HepG2 (cell line): ENCODE results near the gene FUT1. TPM values are rescaled to one million over a fixed set of nuclear protein-coding genes. Genes with fewer than 3 reads are reported as not detected.

Experiments used
- DNMT1 ChIP-seq: sonication (generic); formaldehyde crosslinking; IDR thresholded peaks from 2 replicates; pipeline ENCODE4 v1.5.1; 2020; ENCODE audit warnings: mild to moderate bottlenecking, missing genetic modification reagents
- FOXA3 ChIP-seq: IDR thresholded peaks from 2 replicates; pipeline ENCODE4 v1.6.1; 2016; ENCODE audit warnings: missing genetic modification reagents, missing compliant biosample characterization
- NFATC3 ChIP-seq: sonication (generic); formaldehyde crosslinking; IDR thresholded peaks from 2 replicates; pipeline ENCODE4 v1.5.1; 2020; ENCODE audit warnings: mild to moderate bottlenecking, missing genetic modification reagents
- PRMT3 ChIP-seq: sonication (generic); formaldehyde crosslinking; IDR thresholded peaks from 2 replicates; pipeline ENCODE4 v1.8.1; 2022; ENCODE audit warnings: low read depth, mild to moderate bottlenecking, moderate library complexity, missing genetic modification reagents, borderline replicate concordance
- REL ChIP-seq: sonication (generic); formaldehyde crosslinking; conservative IDR thresholded peaks from 2 replicates; pipeline ENCODE4 v1.8.0; 2022; ENCODE audit warnings: mild to moderate bottlenecking, missing genetic modification reagents, moderate library complexity
- SALL1 ChIP-seq: sonication (generic); formaldehyde crosslinking; IDR thresholded peaks from 2 replicates; pipeline ENCODE4 v1.8.0; 2022; ENCODE audit warnings: mild to moderate bottlenecking, missing genetic modification reagents
- SIX1 ChIP-seq: sonication (generic); formaldehyde crosslinking; IDR thresholded peaks from 2 replicates; pipeline ENCODE4 v1.4.0; 2020; ENCODE audit warnings: missing genetic modification reagents, borderline replicate concordance
- SKI ChIP-seq: fragments of 450-650 bp; IDR thresholded peaks from one replicate; pipeline ENCODE4 v1.6.1; 2018; ENCODE audit warnings: mild to moderate bottlenecking; ENCODE audit not compliant: partially characterized antibody
- STAG1 ChIP-seq: sonication (generic); formaldehyde crosslinking; IDR thresholded peaks from 2 replicates; pipeline ENCODE4 v1.4.0; 2020; ENCODE audit warnings: missing genetic modification reagents
- TEAD3 ChIP-seq: optimal IDR thresholded peaks from 2 replicates; pipeline ENCODE3; 2016; ENCODE audit warnings: borderline replicate concordance
- YEATS2 ChIP-seq: sonication (generic); formaldehyde crosslinking; IDR thresholded peaks from 2 replicates; pipeline ENCODE4 v1.4.0; 2020; ENCODE audit warnings: missing genetic modification reagents, borderline replicate concordance
- ZKSCAN1 ChIP-seq: fragments of 150-350 bp; IDR thresholded peaks from 2 replicates; pipeline ENCODE4 v1.6.1; 2014; ENCODE audit warnings: low read length
- ZNF431 ChIP-seq: sonication (generic); formaldehyde crosslinking; IDR thresholded peaks from 2 replicates; pipeline ENCODE4 v1.9.0; 2022; ENCODE audit warnings: missing genetic modification reagents, low read depth, mild to moderate bottlenecking, borderline replicate concordance
- ZNF460 ChIP-seq: sonication (generic); formaldehyde crosslinking; IDR thresholded peaks from 2 replicates; pipeline ENCODE4 v1.5.1; 2020; ENCODE audit warnings: missing genetic modification reagents, mild to moderate bottlenecking, borderline replicate concordance
- ZNF556 ChIP-seq: sonication (generic); formaldehyde crosslinking; IDR thresholded peaks from 2 replicates; pipeline ENCODE4 v1.4.0; 2020; ENCODE audit warnings: mild to moderate bottlenecking, missing genetic modification reagents, borderline replicate concordance
- ZNF644 ChIP-seq: IDR thresholded peaks from 2 replicates; pipeline ENCODE4 v1.6.1; 2016; ENCODE audit warnings: low read depth
- ZNF816 ChIP-seq: sonication (generic); formaldehyde crosslinking; IDR thresholded peaks from 2 replicates; pipeline ENCODE4 v1.8.0; 2022; ENCODE audit warnings: missing genetic modification reagents, mild to moderate bottlenecking, borderline replicate concordance
- ZNF879 ChIP-seq: sonication (generic); formaldehyde crosslinking; IDR thresholded peaks from 2 replicates; pipeline ENCODE4 v1.8.1; 2023; ENCODE audit warnings: missing genetic modification reagents
- ZSCAN31 ChIP-seq: sonication (generic); formaldehyde crosslinking; IDR thresholded peaks from 2 replicates; pipeline ENCODE4 v1.5.0; 2020; ENCODE audit warnings: low read depth, mild to moderate bottlenecking, missing genetic modification reagents
- polyA plus RNA-seq, 8 experiments: library from polyadenylated mRNA; depleted of rRNA in 3 of 8; stranded (reverse) in 7 of 8; unstranded in 1 of 8; fragments of >200 nt; fragmentation: Illumina TruSeq in 4 of 8; extraction: Trizol in 4 of 8; gene quantifications; 2 replicates each; pipeline versions ENCODE4 v1.2.1 to v1.2.3, GENCODE V29; 2011 to 2016; ENCODE audit warnings: low read depth in 4 of 8, missing spikeins in 1 of 8, mixed read lengths in 1 of 8; ENCODE audit not compliant: insufficient read depth in 1 of 8
- total RNA-seq, 5 experiments: library from RNA; depleted of rRNA; stranded (reverse); fragments of >200 nt; fragmentation: Illumina TruSeq; extraction: Trizol; gene quantifications; 2 replicates each; pipeline ENCODE4 v1.2.3, GENCODE V29; 2016; ENCODE audit warnings: low read depth in 1 of 5
- TF ChIP-seq, protein P1 (sequence below): sonication (generic); formaldehyde crosslinking; IDR thresholded peaks from 2 replicates; pipeline ENCODE4 v1.5.1; 2020; ENCODE audit warnings: missing genetic modification reagents, mild to moderate bottlenecking, borderline replicate concordance
- TF ChIP-seq, protein P2 (sequence below): sonication (generic); formaldehyde crosslinking; IDR thresholded peaks from 2 replicates; pipeline ENCODE4 v1.8.0; 2023; ENCODE audit warnings: mild to moderate bottlenecking, missing genetic modification reagents
- TF ChIP-seq, protein P3 (sequence below), 2 experiments: sonication (generic) in 1 of 2; formaldehyde crosslinking in 1 of 2; IDR thresholded peaks; 2 replicates each; pipeline versions ENCODE4 v1.5.1 to v1.6.1; 2011 to 2020; ENCODE audit warnings: borderline replicate concordance in 1 of 2, low read depth in 1 of 2, low read length in 1 of 2, mild to moderate bottlenecking in 1 of 2, missing genetic modification reagents in 1 of 2, moderate library complexity in 1 of 2
- TF ChIP-seq, protein P4 (sequence below): sonication (generic); formaldehyde crosslinking; IDR thresholded peaks from 2 replicates; pipeline ENCODE4 v1.8.0; 2022; ENCODE audit warnings: low read depth, missing genetic modification reagents

FUT1 gene
- total and polyA plus RNA-seq, 2 of the 13 experiments (the other 11 are each of a cell fraction or from before 2014, with no cell fraction given) = 0.07 to 1.1 TPM

DNA sequence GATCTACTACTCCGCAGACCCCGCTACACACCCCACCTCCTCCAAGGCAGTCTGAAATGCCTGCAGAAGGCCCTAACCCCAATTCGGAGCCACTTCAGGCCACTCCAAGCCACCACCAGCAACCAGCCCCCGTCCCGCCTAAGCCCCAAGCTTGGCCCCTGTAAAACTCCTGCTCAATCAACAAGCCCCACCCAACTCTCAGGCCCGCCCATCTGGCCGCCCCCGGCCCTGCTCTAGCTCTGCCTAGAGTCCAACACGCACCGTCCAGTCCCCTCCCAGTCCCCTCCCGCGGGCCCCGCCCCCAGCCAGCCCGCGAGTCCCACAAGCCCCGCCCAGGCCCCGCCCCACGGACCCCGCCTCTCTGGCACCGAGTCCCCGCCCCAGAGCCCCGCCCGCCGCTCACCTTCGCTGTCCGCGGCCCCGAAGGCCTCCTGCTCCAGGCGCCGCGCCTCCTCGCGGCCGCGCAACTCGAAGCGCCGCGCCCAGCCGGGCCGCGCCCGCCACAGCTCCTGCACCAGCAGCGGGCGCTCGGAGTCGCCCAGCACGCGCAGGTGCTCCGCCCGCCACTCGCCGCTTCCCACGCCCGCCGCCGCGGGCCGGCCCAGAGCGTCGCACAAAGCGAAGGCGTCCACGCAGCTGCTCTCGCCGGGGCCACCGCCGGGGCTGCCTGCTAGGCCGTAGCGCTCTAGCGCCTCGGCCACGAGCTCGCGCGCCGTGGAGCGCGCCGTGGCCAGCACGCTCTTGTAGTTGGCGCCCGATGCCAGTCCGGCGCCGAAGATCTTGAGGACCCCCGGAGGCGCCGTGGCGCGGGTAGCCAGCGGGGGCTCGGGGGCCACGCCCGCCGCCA is 13.7 kb downstream of the FUT1 start (continued):
- TF ChIP-seq SIX1 = no peak
- TF ChIP-seq, protein P1, sequence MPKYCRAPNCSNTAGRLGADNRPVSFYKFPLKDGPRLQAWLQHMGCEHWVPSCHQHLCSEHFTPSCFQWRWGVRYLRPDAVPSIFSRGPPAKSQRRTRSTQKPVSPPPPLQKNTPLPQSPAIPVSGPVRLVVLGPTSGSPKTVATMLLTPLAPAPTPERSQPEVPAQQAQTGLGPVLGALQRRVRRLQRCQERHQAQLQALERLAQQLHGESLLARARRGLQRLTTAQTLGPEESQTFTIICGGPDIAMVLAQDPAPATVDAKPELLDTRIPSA (CRISPR knock-in tag) = no peak; the same call in 1 of the 2 replicates
- TF ChIP-seq, protein P2, sequence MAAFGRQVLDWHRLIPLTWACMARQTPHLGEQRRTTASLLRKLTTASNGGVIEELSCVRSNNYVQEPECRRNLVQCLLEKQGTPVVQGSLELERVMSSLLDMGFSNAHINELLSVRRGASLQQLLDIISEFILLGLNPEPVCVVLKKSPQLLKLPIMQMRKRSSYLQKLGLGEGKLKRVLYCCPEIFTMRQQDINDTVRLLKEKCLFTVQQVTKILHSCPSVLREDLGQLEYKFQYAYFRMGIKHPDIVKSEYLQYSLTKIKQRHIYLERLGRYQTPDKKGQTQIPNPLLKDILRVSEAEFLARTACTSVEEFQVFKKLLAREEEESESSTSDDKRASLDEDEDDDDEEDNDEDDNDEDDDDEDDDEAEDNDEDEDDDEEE (CRISPR knock-in tag) = peak; percentile 40; the same call in 1 of the 2 replicates
- TF ChIP-seq, protein P3, sequence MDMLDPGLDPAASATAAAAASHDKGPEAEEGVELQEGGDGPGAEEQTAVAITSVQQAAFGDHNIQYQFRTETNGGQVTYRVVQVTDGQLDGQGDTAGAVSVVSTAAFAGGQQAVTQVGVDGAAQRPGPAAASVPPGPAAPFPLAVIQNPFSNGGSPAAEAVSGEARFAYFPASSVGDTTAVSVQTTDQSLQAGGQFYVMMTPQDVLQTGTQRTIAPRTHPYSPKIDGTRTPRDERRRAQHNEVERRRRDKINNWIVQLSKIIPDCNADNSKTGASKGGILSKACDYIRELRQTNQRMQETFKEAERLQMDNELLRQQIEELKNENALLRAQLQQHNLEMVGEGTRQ (IDR thresholded peaks at IDR 0.05; ENCODE audit: low read depth, low read length) = no peak
- TF ChIP-seq, protein P3 (CRISPR knock-in tag; IDR thresholded peaks at IDR 0.05; ENCODE audit: borderline replicate concordance) = no peak
- TF ChIP-seq ZKSCAN1 = no peak
- peak; percentile 76 for TF ChIP-seq STAG1 (CRISPR knock-in tag)
- TF ChIP-seq TEAD3 (CRISPR knock-in tag) = no peak
- TF ChIP-seq YEATS2 (CRISPR knock-in tag) = no peak
- peak; percentile 56; the same call in 1 of the 2 replicates for TF ChIP-seq REL
- TF ChIP-seq, protein P4, sequence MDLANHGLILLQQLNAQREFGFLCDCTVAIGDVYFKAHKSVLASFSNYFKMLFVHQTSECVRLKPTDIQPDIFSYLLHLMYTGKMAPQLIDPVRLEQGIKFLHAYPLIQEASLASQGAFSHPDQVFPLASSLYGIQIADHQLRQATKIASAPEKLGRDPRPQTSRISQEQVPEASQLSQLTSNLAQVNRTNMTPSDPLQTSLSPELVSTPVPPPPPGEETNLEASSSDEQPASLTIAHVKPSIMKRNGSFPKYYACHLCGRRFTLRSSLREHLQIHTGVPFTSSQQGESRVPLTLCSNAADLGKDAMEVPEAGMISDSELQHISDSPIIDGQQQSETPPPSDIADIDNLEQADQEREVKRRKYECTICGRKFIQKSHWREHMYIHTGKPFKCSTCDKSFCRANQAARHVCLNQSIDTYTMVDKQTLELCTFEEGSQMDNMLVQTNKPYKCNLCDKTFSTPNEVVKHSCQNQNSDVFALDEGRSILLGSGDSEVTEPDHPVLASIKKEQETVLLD = peak; percentile 50
- TF ChIP-seq PRMT3 = 0 out of 2 replicates have a peak, but pooled peaks have one; percentile 59
- TF ChIP-seq ZSCAN31 (CRISPR knock-in tag) = peak; percentile 77
- TF ChIP-seq ZNF644 = no peak
- TF ChIP-seq NFATC3 (CRISPR knock-in tag) = no peak
- TF ChIP-seq ZNF460 (CRISPR knock-in tag) = no peak
- TF ChIP-seq SALL1 = peak; percentile 45; the same call in 1 of the 2 replicates
- TF ChIP-seq ZNF556 (CRISPR knock-in tag) = 0 out of 2 replicates have a peak, but pooled peaks have one; percentile 41
- no peak for TF ChIP-seq ZNF879 (CRISPR knock-in tag)
- TF ChIP-seq ZNF431 (CRISPR knock-in tag) = peak; percentile 54; the same call in 1 of the 2 replicates
- TF ChIP-seq SKI = no peak
- peak; percentile 25; the same call in 1 of the 2 replicates for TF ChIP-seq FOXA3
- TF ChIP-seq ZNF816 (CRISPR knock-in tag) = no peak
- TF ChIP-seq DNMT1 = no peak
